IPS-18c (cell line): ENCODE measurements around the gene TMEM26.
A peak's percentile ranks its signal among the peaks of the same experiment; 100 is the strongest.

Experiments
- H3K4me3 ChIP-seq: 2 replicates; pipeline ENCODE4 v1.7.0; 2013; ENCODE audit warnings: low read depth, mild to moderate bottlenecking, low read length, moderate library complexity; ENCODE audit not compliant: insufficient read depth
- H3K9me3 ChIP-seq: one replicate; pipeline ENCODE4 v1.6.1; 2013; ENCODE audit warnings: mild to moderate bottlenecking, low read length, moderate library complexity; ENCODE audit not compliant: control insufficient read depth, insufficient read depth

TMEM26 gene

DNA sequence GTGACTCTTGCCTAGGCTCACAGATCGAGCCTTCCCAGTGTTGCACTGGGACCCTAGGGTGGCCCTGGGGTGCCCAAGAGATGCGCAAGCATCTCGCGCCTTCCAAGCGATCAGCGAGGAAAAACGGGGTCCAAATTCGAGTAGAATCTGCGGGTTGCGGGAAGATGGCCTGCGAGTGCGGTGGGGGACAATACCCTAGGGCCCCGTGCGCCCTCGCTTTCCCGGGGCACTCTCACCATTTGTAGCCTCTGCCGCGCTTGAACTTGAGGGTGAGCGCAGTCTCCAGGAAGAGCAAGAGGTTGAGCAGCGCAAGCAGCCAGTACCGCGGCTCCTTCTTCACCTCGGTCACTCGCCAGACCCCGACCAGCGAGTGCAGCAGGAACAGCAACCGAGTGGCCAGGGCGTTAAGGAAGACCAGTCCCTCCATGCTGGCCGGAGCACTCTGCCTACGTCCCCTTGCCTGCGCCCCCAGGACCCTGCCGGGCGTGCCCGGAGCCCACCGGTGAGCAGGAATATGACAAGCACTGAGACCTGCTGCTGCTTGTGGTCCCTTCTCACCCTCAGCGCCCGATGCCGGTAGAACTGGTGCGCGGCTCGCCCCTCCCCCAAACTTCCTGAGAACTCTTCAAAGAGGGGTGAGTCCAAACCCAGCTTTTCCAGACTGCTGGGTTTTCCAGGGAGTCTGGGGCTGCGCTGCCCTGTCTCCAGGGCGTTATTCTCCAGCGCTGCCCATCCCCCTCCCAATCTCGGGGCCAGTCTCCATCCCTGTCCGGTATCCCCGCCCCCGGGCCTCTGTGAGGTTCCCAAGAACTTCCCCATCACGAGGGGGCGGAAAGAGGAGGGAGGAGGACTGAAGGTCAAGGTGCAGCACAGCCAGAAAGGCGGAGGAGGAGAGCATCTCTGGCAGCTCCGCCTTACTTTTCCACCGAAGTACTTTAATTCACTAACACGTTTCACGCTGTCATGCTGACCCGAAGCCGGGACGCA is at the start of gene TMEM26:
Gene TMEM26 (minus strand): TSS at position 727 of the 987 bp plus-strand sequence. CDS start 300 bp downstream, at position 427.
- Histone ChIP-seq H3K9me3 (no peaks in the 10 kb centered on the region), H3K4me3 (peak within 1 kb of the TSS; percentile 75)

DNA sequence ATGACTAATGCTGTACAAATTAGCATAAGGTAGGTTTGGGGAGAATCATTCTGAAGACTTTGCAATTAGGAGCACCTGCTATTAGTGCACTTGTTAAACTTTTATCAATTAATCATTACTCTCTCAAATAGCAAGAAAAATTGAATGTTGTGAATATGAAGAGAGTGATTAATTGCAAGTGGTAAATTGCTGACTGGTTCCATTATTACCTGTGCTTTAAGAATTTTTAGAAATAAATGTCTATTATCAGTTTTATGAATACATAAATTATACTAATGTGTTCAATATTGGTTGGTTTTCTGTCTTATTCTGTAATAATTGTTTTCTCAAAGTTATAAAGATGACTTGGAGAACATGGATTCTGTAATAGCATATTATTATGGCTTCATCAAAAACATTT is 47.3 kb upstream of the TMEM26 start:
- H3K4me3 ChIP-seq, result no peak overlapping the region

DNA sequence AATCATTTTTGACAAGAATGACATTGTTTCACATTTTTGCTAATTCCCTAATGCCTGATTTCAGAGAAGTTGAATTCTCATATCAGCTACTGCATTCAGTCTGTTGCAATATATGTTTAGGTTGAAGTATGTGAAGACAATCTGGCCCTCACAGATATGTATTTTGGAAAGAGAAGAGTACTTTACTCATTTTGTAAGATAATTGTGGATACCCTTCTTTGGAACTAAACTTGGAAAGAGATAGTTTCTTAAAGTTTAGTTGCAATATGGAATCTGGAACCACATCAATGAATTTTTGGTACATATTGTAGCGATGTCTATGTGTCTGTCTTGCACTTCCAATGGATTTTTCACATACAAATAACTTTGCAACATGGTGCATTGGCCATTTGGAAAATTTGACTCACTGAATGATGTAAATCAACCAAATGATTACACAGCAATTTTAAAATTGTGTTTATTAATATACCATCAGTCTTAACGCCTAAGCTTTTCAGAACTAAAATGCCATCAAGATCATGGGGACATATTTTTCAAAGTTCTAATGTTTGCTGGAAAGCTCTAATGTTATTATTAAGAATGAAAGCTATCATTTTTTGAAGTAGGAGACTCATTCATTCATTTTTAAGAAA is 39.3 kb upstream of the TMEM26 start:
- no peaks in the 10 kb centered on the region for H3K9me3 ChIP-seq
- H3K4me3 ChIP-seq, result no peak overlapping the region

More for the DNA sequence above, 47.3 kb upstream of the TMEM26 start:
- H3K9me3 ChIP-seq, result no peaks in the 10 kb centered on the region

DNA sequence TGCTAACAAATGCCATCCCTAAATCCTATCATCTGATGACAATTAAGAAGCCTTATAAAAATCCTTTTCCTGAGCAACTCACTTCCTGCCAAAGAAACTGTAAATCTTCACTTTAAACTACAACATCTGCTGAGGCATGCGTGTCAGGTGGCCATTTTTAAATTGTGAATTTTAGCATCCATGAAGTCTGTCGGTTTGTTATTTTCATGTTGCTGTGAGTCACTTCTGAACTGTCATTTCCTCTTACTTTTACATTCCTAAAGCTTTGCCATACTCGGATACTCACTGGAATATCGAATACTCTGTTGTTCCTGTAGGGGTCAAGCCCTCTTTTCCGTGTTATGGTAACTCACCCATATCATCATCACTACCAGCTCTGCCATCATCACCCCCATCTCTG is 34.3 kb upstream of the TMEM26 start:
- H3K4me3 ChIP-seq, result no peak overlapping the region

DNA sequence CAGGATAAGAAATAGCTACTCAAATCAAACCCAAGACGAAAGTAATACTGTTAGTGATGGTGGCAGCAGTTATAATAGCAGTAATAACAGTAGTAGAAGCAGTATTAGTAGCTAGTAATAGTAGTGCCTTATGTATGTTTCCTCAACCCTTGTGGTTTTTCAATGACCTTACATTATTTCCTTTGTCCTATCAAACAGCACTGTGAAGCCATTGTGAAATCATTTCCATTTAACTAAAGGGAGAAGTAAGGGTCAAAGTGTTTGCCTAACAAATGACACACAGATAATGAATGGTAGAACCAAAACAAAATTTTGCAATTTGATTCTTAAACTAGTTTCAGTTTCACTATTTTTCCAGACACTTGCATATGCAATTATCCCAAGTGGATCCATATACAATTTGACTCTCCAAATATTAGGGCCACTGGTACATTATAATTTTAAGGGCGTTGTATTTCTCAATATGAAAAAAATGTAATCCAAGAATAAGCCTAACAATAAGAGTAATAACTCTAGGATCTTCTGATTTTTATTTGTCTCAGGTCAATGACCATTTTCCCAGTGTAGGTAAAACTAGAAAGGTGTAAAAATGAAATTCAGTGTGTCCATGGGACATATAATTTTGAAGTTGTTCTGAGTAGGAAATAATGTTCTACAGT is 33.7 kb upstream of the TMEM26 start:
- no peak overlapping the region for H3K4me3 ChIP-seq
- H3K9me3 ChIP-seq, result no peaks in the 10 kb centered on the region

More for the DNA sequence above, 34.3 kb upstream of the TMEM26 start:
- H3K9me3 ChIP-seq, result no peaks in the 10 kb centered on the region

DNA sequence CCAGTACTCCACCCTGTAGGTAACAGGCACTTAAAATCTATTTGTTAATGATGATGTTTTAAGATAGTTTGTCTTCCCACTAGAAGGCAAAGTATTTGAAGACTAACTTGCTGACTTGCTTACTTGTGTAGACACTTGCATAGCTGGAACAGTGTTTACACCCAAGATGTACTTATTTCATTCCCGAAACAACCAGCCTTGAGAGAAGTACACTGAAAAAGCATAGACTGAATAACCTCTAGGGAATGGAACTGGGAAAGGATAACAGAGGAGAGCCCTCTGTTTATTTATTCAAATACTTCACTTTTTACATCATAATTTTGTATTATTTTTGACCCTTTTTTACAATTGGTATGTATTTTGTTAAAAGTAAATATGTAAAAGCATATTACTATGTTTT is 33.1 kb upstream of the TMEM26 start:
- H3K4me3 ChIP-seq, result no peak overlapping the region

GRCh38 chr10:61481597-61481996 is 28.4 kb upstream of the TMEM26 start:
- H3K9me3 ChIP-seq, result no peaks in the 10 kb centered on the region
- no peak overlapping the region for H3K4me3 ChIP-seq

More for the DNA sequence above, 33.1 kb upstream of the TMEM26 start:
- no peaks in the 10 kb centered on the region for H3K9me3 ChIP-seq

- Histone ChIP-seq H3K9me3 (no peaks in the 10 kb centered on the region), H3K4me3 (no peak overlapping the region)
These were observed 27.0 kb upstream of the TMEM26 start for GRCh38 chr10:61480208-61480607.

DNA sequence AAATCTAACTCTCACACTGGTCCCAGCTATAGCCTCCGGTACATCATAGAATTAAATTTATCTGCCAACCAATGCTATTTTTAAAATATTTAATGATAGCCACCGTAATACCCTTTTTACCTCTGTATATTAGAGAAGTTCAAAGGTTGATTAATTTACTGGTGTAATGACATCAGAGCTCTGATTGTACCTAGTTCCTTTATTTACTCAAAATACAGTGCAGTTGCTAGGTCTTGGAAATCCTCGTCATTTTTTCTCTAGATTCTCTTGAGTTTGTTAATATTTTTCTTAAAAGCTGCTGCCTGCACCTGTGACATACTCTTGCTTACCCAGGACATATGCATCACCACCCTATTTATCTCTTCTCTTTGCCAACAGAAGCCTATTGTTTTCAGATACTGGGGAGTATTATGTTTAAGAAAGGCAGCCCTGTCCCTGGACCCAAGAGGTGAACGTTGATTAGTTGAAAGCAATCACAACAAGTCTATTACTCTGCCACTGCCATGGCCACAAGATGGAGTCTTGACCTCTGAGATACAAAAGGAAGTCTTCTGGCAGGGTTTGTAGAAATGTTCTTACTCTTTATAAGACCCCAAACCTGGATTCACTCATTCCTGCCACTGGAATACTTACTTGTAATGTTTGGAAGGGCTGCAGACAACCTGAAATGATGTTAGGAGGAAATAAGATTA is 25.6 kb upstream of the TMEM26 start:
- Histone ChIP-seq H3K4me3 (no peak overlapping the region), H3K9me3 (no peaks in the 10 kb centered on the region)

DNA sequence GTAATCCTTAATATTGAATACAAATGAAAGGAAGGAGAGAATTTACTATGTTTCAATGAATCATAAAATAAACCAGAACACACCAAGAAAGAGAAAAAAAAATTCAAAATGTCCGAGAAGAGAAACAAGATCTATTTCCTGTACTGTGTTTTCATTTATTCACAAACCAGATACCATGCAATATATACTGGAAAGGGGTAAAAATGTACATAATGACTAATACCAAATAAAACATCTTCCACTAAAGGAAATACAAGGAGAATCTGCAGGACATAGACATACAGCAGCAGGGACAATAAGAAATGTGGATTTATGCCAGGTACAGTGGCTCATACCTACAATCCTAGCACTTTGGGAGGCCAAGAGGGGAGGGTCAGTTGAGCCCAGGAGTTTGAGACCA is 24.3 kb upstream of the TMEM26 start:
- Histone ChIP-seq H3K4me3 (no peak overlapping the region), H3K9me3 (no peaks in the 10 kb centered on the region)

DNA sequence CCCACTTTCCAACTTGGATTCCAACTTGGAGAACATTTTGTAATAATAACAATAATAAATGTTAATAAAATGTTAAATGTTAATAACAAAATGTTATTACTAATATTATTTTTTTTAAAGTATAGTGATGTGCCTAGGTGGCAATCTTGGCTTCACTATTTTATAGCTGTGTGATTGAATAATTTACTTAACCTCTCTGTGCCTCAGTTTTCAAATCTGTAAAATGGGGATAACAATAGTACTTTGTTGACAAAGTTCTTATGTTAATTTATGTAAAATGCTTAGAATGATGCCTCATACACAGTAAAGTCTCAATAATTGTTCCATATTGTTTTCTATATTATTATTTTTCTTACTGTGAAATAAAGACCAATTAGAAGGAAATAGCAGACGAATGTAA is 23.3 kb upstream of the TMEM26 start:
- Histone ChIP-seq H3K4me3 (no peak overlapping the region), H3K9me3 (no peaks in the 10 kb centered on the region)

GRCh38 chr10:61475449-61475873 is 22.3 kb upstream of the TMEM26 start:
- Histone ChIP-seq H3K9me3 (no peaks in the 10 kb centered on the region), H3K4me3 (no peak overlapping the region)

DNA sequence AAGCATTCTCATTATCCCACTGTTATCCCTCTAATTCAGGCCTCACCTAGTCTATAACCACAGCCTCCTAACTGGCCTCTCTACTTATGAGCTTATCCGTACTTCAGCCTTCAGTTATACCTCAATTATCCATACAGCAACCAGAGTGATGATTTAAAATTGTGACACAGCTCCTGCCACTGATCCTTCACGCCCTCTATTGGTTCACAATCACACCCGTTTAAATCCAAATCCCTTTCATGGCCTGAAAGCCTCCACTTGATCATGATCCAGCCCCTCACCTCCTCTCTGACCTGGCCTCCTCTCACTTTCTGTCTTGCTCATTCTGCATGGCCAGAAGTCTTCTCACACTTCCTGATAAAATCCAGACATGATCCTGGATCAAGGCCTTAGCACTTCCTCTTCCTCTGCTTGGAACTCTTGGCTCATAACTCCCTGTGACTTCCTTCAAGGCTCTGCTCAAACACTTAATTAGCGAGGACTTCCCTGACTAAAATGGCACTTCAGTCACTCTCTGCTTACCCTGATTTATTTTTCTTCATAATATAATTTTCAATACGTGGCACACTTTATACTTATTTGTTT is 19.0 kb upstream of the TMEM26 start:
- no peaks in the 10 kb centered on the region for H3K9me3 ChIP-seq

GRCh38 chr10:61471491-61471890 is 18.3 kb upstream of the TMEM26 start:
- no peak overlapping the region for H3K4me3 ChIP-seq
- no peaks in the 10 kb centered on the region for H3K9me3 ChIP-seq

More for the DNA sequence above, 19.0 kb upstream of the TMEM26 start:
- no peak overlapping the region for H3K4me3 ChIP-seq

GRCh38 chr10:61470740-61471139 is 17.6 kb upstream of the TMEM26 start:
- H3K4me3 ChIP-seq, result no peak overlapping the region
- no peaks in the 10 kb centered on the region for H3K9me3 ChIP-seq

- H3K9me3 ChIP-seq, result no peaks in the 10 kb centered on the region
These were observed 12.9 kb upstream of the TMEM26 start for GRCh38 chr10:61465901-61466632.

More at GRCh38 chr10:61465901-61466632, 12.9 kb upstream of the TMEM26 start:
- no peak overlapping the region for H3K4me3 ChIP-seq
